Astrocyte (in vitro differentiated cells and primary cell): Measurements from ENCODE around the gene SSBP3.

Experiments used
- EZH2 ChIP-seq: IDR thresholded peaks from 2 replicates; pipeline ENCODE4 v1.6.1; 2012; ENCODE audit warnings: mild to moderate bottlenecking, low read length, inconsistent platforms; ENCODE audit not compliant: insufficient read depth
- TF ChIP-seq, protein P1 (sequence below): IDR thresholded peaks from 2 replicates; pipeline ENCODE4 v1.5.1; 2011; ENCODE audit warnings: low read depth, mild to moderate bottlenecking, inconsistent platforms, low read length, moderate library complexity; ENCODE audit not compliant: insufficient read depth

- no peak for TF ChIP-seq EZH2
- TF ChIP-seq, protein P1, sequence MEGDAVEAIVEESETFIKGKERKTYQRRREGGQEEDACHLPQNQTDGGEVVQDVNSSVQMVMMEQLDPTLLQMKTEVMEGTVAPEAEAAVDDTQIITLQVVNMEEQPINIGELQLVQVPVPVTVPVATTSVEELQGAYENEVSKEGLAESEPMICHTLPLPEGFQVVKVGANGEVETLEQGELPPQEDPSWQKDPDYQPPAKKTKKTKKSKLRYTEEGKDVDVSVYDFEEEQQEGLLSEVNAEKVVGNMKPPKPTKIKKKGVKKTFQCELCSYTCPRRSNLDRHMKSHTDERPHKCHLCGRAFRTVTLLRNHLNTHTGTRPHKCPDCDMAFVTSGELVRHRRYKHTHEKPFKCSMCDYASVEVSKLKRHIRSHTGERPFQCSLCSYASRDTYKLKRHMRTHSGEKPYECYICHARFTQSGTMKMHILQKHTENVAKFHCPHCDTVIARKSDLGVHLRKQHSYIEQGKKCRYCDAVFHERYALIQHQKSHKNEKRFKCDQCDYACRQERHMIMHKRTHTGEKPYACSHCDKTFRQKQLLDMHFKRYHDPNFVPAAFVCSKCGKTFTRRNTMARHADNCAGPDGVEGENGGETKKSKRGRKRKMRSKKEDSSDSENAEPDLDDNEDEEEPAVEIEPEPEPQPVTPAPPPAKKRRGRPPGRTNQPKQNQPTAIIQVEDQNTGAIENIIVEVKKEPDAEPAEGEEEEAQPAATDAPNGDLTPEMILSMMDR, result no peak
Observed at GRCh38 chr1:54453022-54453421, 46.8 kb upstream of the SSBP3 start.
